ENCODE results near the gene CACNB1. TPM values are rescaled to one million over a fixed set of nuclear protein-coding genes. Genes with fewer than 3 reads are reported as not detected.

Gene CACNB1
- total RNA-seq, 1 donor from 2014 or later = 10.2 TPM

- H3K27me3 Mint-ChIP-seq (ENCODE audit: unreplicated experiment) = peaks cover 15% of the 10 kb centered on the region
- H3K4me3 Mint-ChIP-seq (ENCODE audit: unreplicated experiment) = no peak overlapping the region
- no peak overlapping the region for H3K27ac Mint-ChIP-seq (ENCODE audit: unreplicated experiment)
- peak; percentile 93 for TF ChIP-seq CTCF (IDR thresholded peaks at IDR 0.05; ENCODE audit: unreplicated experiment)
- H3K4me1 Mint-ChIP-seq (ENCODE audit: unreplicated experiment) = no peaks in the 10 kb centered on the region
- H3K36me3 Mint-ChIP-seq (ENCODE audit: low read depth, unreplicated experiment) = peaks cover 25% of the 10 kb centered on the region
- H3K9me3 Mint-ChIP-seq (ENCODE audit: unreplicated experiment) = no peaks in the 10 kb centered on the region
- DNase-seq (ENCODE audit: low spot score) = peak; percentile 76
Measured at GRCh38 chr17:39174920-39175694, 22.4 kb downstream of the CACNB1 start.

DNA sequence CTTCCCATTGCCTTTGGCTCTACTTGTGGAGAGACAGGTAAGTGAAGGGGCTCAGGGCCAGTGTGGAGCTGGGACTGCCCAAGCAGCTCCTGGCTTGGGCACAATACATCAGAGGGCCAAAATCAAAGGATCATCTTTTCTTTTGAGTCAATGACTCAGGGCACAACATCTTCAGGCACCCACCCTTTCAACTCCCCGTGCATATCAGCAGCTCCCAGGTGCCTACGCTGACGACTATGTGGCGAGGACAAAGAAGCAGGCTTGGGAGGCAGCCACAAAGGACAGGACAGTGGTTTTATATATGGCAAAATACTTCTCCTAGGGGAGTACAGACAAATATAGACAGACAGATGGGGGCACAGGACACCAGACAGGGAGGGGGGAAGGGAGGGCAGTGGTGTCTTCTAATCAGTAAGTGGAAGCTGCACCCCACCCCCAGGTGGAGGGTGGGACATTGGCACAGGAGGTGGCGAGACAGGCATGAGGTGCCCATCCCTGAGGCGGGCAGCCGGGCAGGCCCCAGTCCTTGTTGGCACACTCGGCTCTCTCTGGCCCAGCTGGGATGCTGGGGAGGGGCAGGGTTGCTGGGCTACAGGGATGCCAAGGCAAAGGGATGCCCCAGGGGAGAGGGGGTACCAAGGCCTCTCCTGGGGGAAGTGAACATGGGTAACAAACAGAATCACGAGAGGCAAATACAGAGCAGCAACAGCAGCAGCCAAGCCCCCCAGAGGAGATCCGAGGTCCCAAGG is 23.8 kb downstream of the CACNB1 start:
- H3K27me3 Mint-ChIP-seq (ENCODE audit: unreplicated experiment) = peaks cover 15% of the 10 kb centered on the region
- no peak overlapping the region for H3K27ac Mint-ChIP-seq (ENCODE audit: unreplicated experiment)
- no peak for TF ChIP-seq CTCF (IDR thresholded peaks at IDR 0.05; ENCODE audit: unreplicated experiment)
- H3K36me3 Mint-ChIP-seq (ENCODE audit: low read depth, unreplicated experiment) = peaks cover 27% of the 10 kb centered on the region
- DNase-seq (ENCODE audit: low spot score) = no peak
- H3K9me3 Mint-ChIP-seq (ENCODE audit: unreplicated experiment) = no peaks in the 10 kb centered on the region
- H3K4me3 Mint-ChIP-seq (ENCODE audit: unreplicated experiment) = no peak overlapping the region
- no peaks in the 10 kb centered on the region for H3K4me1 Mint-ChIP-seq (ENCODE audit: unreplicated experiment)

DNA sequence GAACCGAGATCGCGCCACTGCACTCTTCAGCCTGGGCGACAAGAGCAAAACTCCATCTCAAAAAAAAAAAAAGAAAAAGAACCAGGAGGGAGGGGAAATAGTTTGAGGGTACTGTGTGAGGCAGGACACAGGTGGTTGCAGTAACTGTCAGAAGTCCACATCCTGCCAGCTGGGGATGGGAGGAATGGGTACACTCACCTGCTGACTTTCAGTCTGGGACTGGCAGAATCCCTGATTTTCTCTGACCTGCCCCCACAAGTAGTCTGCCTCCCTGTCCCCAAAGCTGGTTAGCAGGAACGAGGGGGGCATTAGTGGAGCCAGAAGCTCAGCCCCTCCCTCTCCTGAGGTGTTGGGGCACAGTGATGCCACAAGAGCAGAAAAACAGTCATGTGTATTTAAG is 24.4 kb downstream of the CACNB1 start:
- Mint-ChIP-seq H3K4me3 (ENCODE audit: unreplicated experiment) (no peak overlapping the region), H3K36me3 (ENCODE audit: low read depth, unreplicated experiment) (peaks cover 26% of the 10 kb centered on the region), H3K27me3 (ENCODE audit: unreplicated experiment) (peaks cover 13% of the 10 kb centered on the region), H3K4me1 (ENCODE audit: unreplicated experiment) (no peaks in the 10 kb centered on the region), H3K27ac (ENCODE audit: unreplicated experiment) (no peak overlapping the region), H3K9me3 (ENCODE audit: unreplicated experiment) (no peaks in the 10 kb centered on the region)
- no peak for DNase-seq (ENCODE audit: low spot score)
- no peak for TF ChIP-seq CTCF (IDR thresholded peaks at IDR 0.05; ENCODE audit: unreplicated experiment)

DNA sequence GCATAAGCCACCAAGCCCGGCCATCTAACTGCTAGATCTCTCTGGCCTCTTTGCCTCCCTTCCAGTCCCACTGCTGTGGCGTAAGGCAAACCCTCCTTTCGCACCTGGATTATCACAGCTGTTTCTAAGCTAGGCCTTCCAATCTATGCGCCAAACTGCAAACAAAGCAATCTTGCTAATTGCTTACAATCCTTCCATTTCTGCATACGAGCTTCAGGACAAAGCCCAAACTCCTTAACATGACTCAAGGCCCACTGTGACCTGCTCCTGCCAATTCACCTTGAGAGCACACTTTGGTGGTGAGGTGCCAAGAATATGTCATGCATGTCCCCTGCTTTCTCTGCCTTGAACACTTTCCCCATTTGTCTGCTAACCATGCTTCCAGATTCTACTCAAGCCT is 25.5 kb downstream of the CACNB1 start:
- no peaks in the 10 kb centered on the region for H3K9me3 Mint-ChIP-seq (ENCODE audit: unreplicated experiment)
- no peak for DNase-seq (ENCODE audit: low spot score)
- H3K27me3 Mint-ChIP-seq (ENCODE audit: unreplicated experiment) = peaks cover 10% of the 10 kb centered on the region
- H3K4me3 Mint-ChIP-seq (ENCODE audit: unreplicated experiment) = no peak overlapping the region
- TF ChIP-seq CTCF (IDR thresholded peaks at IDR 0.05; ENCODE audit: unreplicated experiment) = no peak
- H3K4me1 Mint-ChIP-seq (ENCODE audit: unreplicated experiment) = peaks cover 5% of the 10 kb centered on the region
- H3K27ac Mint-ChIP-seq (ENCODE audit: unreplicated experiment) = no peak overlapping the region
- H3K36me3 Mint-ChIP-seq (ENCODE audit: low read depth, unreplicated experiment) = peaks cover 17% of the 10 kb centered on the region

DNA sequence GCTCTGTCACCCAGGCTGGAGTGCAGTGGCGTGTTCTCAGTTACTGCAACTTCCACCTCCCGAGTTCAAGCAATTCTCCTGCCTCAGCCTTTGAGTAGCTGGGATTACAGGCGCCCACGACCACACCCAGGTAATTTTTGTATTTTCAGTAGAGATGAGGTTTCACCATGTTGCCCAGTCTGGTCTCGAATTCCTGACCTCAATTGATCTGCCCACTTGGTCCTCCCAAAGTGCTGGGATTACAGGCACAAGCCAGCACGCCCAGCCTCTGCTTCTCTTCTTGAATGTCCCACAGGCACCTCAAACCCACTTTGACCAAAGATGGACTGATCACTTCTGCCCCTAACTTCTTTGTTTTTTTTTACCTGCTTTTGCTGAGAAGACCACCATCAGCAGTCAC is 26.9 kb downstream of the CACNB1 start:
- no peaks in the 10 kb centered on the region for H3K9me3 Mint-ChIP-seq (ENCODE audit: unreplicated experiment)
- no peak overlapping the region for H3K27ac Mint-ChIP-seq (ENCODE audit: unreplicated experiment)
- DNase-seq (ENCODE audit: low spot score) = no peak
- peaks cover 11% of the 10 kb centered on the region for H3K4me1 Mint-ChIP-seq (ENCODE audit: unreplicated experiment)
- no peak for TF ChIP-seq CTCF (IDR thresholded peaks at IDR 0.05; ENCODE audit: unreplicated experiment)
- peaks cover 10% of the 10 kb centered on the region for H3K27me3 Mint-ChIP-seq (ENCODE audit: unreplicated experiment)
- H3K36me3 Mint-ChIP-seq (ENCODE audit: low read depth, unreplicated experiment) = peaks cover 4% of the 10 kb centered on the region
- no peak overlapping the region for H3K4me3 Mint-ChIP-seq (ENCODE audit: unreplicated experiment)

Data from endothelial cell (in vitro differentiated cells).